GM21825 (cell line): ENCODE measurements around the gene IL15RA.
"Not testable (repeated sequence)": the region's sequence is repeated elsewhere in the genome, so short reads cannot be mapped to it uniquely, and the experiment has no call there.

Source experiments
- ATAC-seq: cut with Tn5 transposase; IDR thresholded peaks from one replicate; pipeline ENCODE4 v1.9.1; 2021; ENCODE audit warnings: mild to moderate bottlenecking, moderate library complexity; ENCODE audit not compliant: unreplicated experiment

The IL15RA gene

DNA sequence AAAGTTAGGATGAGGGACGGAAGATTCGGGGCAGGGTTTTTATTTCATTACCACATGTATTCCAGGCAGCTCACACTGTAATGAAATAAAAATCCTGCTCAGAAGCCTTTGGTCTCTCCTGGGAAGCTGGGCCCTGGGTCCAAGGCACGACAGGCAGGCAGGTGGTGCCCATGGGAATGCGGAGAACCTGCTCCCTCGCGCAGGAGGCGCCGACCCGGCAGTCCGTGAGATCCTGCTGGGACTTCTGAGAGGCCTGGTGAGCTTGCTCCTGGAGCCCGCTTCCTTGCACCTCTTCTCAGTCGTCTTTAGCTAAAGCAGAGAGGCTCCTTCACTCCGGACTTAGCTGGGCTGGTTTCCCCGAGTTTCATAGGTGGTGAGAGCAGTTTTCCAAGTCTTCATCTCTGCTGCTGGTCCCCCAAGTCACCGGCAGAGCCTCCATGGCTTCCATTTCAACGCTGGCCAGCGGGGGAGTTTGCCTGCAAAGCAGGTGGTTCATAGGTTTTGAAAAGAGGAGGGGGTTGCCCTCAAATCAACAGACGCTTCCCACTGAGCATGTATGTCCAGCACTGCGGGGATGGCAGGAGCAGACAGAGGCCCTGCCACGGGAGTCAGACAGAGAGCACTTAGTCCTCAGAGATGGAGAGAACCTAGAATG, 24.5 kb downstream of the IL15RA start:
- ATAC-seq = no peak

DNA sequence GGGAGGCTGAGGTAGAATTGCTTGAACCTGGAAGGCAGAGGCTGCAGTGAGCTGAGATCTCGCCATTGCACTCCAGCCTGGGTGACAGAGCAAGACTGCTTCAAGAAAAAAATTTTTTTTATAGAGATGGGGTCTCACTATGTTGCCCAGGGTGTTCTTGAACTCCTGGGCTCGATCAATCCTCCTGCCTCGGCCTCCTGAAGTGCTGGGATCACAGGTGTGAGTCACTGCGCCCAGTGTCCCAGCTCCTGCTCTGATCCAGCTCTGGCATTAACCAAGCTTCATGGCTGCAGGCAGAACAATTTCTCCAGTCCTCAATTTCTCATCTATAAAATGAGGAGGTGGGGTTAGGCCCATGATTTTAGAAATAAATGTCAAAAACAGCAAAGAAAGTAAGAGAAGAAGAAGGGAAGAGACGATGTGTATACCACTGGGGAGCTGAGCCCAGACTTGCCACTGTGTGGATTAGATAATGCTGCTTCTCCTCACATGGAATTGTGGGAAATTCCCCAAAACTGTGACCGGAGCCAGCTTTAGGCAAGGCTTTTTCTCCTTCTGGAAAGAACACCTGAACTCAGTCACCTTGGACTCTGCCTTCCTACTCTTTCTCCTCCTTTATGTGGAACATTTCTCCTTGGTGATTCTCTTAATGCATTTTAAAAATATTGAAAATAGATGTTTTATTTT, 25.5 kb downstream of the IL15RA start:
- no peak for ATAC-seq

DNA sequence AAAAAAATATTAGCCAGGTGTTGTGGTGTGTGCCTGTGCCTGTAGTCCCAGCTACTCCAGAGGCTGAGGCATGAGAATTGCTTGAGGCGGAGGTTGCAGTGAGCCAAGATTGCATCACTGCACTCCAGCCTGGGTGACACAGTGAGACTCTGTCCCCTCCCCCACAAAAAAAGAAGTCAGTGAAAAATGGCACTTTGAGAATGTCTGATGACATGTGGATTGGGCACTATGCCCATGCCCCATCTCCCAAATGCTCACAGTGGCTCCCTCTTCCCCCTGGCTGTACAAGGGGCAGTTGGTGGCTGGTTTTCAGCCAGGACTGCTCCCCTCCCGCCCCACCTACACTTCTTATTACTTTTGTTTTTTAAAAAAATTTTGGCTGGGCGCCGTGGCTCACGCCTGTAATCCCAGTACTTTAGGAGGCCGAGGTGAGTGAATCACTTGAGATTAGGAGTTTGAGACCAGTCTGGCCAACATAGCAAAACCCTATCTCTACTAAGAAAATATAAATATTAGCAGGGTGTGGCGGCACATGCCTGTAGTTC, 26.1 kb downstream of the IL15RA start:
- ATAC-seq = no peak

DNA sequence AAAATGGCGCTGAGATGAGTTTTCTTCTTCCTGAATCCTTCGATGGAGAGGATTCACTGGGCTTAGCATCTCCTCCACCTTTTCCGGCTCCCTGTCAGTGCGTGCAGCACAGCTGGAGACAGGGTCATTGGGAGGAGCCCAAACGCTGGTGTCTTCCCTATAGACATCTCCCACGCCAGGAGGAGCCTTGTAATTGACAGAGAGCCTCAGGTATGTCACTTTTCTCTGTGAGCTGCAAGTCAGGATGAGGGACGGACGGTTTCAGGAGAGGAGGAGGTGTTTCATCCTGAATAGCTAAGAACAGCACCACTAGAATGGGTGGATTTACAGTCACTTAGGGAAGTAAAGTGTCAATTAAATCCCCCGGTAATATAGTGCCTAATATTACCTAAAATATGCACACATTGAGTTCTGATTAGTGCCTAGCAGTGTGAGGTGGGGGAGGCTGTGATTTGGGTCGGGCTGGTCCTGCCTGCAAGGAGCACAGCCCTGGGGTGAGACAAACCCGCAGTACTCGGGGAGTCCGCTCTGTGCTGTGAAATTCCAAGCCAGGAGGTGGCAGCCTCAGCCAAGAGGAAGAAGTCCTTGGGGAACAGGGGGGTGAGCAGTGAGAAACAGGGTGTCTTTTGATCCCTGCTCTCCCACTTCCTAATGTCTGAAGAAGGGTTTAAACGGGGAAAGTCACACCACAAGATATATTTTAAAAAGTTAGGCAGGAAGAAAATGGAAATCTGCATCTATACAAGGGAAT, 28.2 kb downstream of the IL15RA start:
- no peak for ATAC-seq

DNA sequence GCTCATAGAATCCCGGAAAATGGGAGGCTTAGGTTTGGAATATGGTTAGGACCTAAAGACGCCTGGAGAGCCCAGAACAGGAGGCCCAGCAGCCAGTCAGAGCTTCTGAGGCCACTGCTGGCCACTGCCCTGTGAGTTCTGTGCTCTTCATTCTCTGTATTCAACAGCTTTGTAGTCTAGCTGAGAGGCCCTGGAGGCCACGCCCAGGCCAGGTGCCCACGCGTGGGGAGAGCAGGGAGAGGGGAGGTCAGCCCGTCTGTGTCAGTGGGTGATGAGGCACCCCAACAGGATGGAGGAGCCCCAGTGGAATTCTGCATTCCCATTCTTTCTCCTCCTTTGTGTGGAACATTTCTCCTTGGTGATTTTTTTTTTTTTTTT, 29.1 kb downstream of the IL15RA start:
- ATAC-seq = no peak

DNA sequence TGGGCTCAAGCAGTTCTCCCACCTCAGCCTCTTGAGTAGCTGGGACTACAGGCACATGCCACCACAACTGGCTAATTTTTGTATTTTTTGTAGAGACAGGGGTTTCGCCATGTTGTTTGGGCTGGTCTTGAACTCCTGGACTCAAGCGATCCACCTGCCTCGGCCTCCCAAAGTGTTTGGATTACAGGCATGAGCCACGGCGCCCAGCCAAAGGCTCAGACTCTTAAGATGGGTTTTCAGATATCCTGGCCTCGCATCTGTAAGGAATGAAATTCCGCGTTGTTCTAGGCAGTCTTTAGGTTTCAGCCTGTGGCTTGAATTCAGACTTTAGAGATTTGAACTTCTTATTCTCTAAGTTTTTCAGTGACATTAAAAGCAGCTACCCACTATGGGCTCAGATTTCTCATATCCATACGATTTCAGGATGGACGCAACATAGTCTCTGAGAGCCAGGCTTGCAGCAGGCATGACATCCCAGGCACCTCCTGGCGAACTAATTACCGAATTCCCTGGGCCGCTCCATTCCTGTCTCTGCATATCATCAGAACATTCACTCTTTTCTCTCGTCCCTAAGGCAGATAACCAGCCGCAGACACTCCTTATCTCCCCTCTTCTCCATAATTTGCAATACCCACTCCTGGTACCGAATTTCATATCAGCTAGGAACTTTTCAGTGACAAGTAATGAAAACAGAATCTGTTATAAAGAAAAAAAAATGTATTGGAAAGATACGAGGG, 29.7 kb downstream of the IL15RA start:
- no peak for ATAC-seq

DNA sequence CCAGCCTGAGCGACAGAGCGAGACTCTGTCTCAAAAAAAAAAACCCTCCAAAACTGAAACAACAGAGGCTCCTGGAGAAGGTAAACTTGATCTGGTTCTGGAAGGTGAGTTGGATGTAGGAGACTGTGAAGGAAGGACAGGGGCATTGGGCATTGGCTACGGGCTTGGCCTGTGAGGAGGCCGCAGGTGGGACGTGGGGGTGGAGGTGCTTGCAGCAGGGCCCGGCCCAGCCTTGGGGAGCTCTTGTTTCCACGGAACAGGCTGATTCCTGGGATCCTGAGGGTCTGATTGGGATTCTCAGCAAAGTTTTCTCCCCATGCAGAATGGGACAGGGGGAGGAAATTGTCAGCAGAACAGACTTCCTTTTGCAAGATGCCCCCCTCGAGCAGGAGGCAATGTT, 30.6 kb downstream of the IL15RA start:
- no peak for ATAC-seq

DNA sequence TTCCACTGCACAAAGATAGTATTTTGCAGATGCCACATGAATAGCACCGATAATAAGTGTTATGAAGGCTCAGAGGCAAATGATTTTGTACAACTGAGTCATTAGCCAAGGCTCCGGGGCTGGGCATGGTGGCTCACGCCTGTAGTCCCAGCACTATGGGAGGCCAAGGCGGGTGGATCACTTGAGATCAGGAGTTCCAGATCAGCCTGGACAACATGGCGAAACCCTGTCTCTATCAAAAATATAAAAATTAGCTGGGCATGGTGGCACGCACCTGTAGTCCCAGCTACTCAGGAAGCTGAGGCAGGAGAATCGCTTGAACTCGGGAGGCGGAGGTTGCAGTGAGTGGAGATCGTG, 30.9 kb downstream of the IL15RA start:
- not testable (repeated sequence) for ATAC-seq

DNA sequence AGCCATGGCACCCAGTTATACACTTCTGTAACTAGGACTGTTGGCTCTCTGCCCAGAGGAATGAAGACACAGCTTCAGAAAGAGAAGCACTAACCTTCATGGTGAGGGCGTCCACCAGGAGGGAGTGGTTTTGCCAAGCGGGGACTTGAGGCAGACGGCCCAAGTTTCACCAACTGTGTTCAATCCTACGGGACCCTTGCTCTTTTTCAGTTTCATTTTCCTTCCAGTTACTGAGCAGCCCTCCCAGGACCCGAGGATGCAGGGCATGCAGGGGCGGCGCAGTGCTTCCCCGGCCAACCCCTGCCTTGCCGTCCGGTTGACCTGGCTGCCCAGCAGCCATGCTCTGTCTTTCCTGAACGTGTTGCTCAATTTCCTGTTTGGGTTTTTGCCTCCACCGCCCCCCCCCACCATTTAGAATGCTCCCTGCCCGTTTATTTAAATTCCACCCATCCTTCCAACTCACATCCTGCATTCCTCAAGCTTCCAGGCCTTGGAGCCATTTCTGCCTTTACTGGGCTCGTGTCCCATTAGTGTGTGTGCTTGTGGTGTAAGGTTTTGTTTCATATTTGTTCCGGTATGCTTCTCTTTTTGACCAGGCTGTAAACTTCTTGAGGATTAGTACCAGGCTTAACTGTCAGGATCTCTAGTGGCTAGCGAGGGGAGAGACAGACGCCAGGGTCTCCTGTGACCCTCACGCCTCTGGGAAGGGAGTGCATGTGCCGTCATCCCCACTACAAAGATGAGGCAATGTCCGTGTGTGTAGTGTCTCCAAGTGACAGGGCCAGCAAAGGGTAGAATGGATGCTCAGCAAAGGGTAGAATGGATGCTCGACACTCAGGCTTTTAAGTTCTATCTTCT, 31.6 kb downstream of the IL15RA start:
- no peak for ATAC-seq

DNA sequence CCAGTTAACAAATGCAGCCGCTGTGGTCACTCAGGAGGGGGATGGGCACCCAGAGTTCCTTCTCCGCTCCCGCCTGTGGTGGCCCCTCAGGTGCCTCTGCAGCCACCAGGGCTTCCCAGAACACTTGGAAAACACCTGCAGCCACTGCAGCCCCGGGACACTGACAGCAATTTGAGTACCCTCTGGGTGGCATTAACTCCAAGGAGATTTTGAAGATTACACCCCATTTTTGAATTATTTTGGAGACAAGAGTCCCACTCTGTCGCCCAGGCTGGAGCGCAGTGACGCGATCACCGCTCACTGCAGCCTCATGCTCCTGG, 32.2 kb downstream of the IL15RA start:
- no peak for ATAC-seq

DNA sequence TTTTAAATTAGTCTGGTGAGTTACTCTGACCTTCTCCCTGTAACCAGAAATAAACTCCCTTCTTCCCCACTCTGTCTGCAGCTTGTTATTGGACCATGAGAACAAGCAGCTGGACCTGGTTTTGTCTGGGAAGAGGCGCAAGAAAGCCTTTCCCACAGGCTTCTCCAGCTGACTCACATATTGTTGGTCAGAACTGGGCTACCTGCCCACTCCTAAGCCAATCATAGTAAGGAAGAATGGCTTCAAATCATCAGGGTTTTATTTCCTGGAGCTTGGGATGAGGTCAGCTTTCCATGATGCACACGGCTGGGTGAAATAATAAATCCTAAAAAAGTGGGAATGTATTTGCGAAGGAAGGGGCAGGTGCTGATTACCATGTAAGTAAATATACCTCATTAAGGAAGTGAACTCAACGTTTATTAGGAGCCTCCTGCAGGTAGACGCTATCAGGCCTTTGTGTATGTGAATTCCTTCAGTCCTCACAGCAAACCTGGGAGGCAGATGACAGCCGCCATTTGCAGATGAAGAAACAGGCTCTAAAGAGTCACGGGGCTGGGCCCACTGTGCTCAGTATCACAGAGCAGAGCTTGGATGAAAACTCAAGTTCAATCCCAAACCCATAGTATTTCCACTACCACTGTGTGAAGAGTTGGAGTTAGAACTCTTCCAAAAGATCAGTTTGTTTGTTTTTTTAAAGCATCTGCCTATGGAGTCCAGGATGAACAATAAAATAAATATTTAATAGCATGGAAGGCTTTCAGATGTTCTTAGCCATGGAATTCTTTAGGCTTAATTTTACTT, 32.8 kb downstream of the IL15RA start:
- no peak for ATAC-seq

DNA sequence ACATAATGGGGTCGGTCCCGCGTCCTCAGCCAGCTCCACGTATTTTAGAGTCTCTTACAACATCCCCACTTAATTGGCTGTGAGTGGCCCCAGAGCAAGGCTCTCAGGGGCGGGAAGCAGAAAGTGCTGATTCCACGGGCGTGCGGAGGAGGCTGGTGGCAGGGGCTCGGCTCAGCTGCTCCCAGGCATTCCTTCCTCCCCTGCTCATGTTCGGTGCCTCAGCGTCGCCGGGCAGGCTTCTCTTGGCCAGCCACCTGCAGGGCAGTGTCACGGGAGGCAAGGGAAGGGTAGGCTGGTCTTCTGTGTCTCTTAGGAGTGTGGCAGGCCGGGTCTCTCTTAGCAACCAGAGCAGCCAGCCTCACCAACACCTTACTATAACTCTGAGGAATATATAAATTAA, 33.8 kb downstream of the IL15RA start:
- ATAC-seq = no peak

DNA sequence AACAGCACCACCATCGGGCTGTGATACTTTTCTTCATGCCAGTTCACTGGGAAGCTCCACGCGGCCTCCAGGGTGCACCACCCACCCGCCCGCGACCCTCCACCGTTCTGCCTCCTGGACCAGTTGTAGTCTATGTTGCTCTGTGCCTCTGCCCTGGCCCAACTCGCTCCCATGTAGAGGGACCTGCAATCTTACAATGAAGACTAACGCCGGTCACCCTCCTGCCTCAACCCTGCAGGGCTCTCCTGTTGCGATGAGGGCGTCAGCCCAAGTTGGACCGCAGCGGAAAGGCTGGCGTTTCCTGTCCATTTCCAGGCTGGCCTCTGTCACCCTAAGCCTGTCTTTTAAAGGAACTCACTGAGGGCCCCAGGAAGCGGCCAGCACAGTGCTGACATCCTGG, 34.9 kb downstream of the IL15RA start:
- no peak for ATAC-seq

DNA sequence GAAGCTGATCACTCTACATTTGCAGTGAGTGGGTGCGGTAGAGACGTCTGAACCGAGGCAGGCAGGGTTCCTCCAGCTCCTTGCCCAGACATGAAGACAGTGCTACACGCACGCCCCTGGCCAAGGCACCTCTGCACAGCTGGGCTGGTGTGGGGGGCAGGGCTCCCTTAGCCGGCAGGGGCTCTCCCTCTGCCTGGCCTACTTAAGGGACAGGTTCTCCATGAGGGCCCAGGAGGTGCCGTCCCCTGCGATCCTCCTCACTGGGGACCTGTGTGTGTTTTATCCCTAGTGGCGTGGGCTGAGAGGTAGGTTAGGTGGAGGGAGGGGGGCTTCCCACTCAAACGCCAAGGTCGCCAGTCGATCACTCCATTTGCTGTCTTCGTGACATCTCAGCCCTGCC, 35.3 kb downstream of the IL15RA start:
- ATAC-seq = no peak

DNA sequence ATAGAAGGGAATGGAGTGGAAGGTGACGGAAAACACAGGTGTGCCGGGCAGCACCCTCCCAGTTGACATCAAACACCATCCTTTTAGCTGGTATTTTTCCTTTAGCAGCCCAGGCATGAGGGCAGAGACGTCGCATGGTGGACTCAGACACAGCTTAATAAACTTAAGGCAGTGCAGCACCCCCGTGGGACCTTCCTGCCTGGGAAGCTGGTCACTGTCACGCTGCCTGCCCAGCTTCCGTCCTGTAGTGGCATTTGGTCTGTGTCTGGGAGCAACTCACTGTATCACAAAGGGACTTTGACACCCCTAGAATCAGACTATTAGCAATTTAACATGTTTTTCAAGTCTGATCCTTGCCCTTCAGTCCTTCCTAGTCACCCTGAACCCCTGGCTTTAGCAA, 35.8 kb downstream of the IL15RA start:
- ATAC-seq = no peak

DNA sequence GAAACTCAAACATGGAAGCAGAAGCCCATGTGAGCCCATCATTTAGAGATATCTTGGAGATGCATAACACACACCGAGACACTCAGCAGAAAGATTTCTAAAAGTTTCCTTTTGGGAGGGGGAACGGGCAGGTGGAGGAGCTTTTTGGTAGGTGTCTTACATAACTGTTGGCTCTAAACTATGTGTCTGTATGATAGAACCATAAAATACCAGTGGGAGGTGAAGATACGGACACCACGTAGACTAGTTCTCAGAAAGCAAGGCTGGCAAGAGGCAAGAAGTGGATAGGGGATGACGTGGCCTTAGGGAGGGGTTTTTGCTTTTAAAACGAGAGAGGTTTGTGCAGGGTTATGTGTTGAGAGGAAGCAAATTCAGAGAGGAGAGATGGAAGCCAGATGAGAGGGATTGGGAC, 36.5 kb downstream of the IL15RA start:
- no peak for ATAC-seq

DNA sequence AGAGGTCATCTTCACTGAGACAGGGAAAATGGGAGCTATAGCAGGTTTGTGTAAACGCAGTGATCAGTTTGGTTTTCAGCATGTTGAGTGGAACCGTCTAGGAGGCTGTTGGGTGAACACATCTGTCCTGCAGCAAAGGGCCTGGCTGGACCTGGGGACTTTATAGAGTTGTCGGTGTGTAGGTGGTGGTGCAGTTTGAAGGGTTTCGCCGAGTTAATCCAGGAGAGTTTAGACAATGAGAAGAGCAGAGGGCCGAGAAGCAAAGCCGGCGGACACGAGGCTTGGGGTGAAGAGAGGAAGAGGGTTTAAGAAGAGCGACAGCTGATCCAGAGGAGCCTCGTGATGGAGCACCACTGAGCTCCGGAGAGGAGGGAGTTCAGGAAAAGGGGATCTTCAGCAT, 39.1 kb downstream of the IL15RA start:
- no peak for ATAC-seq

DNA sequence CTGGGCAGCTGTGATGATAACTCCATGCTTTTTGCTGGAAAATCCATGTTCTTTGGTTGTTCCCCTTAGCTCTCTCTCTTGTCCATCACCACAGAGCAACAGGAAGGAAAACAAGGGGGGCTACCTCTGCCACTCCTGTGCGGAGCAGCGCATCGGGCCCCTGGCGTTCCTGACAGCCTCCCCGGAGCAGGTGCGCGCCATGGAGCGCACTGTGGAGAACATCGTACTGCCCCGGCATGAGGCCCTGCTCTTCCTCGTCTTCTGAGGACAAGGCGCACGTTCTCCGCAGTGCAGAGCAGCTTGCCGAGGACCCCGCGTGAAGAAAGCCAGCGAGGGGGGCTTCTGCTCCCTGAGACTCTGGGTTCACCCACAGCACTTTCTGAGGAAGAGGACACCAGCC, 40.3 kb downstream of the IL15RA start:
- ATAC-seq = no peak

DNA sequence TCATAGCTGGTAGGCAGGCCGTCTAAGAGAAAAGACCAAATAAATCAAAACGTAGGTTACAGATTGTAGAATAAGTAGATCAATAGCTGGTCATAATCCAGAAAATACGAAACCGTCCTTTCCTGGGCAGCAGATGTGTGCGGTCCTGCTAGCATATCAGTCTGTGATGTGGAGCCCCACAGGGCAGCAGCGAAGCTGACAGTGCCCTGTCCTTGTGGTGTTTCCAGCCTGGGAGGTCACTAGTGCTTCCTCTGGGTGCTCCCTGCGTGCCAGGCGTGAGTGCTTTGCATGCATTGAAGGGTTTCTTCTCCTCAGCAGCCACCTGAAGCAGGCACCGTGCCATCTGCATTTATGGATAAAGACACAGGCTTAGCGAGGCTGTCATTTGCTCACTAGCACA, 41.7 kb downstream of the IL15RA start:
- no peak for ATAC-seq
